Mesendoderm (in vitro differentiated cells): ENCODE data around the gene CYTH3.

Source experiments
- DNase-seq: peaks from one replicate; pipeline ENCODE4 v3.0.0; 2013
- H2AK5ac ChIP-seq: 2 replicates; pipeline ENCODE4 v1.6.1; 2013; ENCODE audit warnings: low read length, inconsistent platforms
- H2BK120ac ChIP-seq: 2 replicates; pipeline ENCODE4 v1.6.1; 2013; ENCODE audit warnings: low read depth, mild to moderate bottlenecking, low read length, moderate library complexity, mixed read lengths
- H2BK15ac ChIP-seq: replicated peaks from 2 replicates; pipeline ENCODE4 v1.6.1; 2013; ENCODE audit warnings: low read depth, mild to moderate bottlenecking, moderate library complexity
- H2BK5ac ChIP-seq: 2 replicates; pipeline ENCODE4 v1.6.1; 2013; ENCODE audit warnings: low read length, inconsistent platforms
- H3K18ac ChIP-seq: 2 replicates; pipeline ENCODE4 v1.6.1; 2013; ENCODE audit warnings: mild to moderate bottlenecking, low read length, mixed read lengths
- H3K23ac ChIP-seq: one replicate; pipeline ENCODE4 v1.6.1; 2013; ENCODE audit warnings: low read length
- H3K27ac ChIP-seq: 2 replicates; pipeline ENCODE4 v1.5.1; 2013; ENCODE audit warnings: low read depth, mild to moderate bottlenecking, inconsistent platforms, low read length, moderate library complexity
- H3K27me3 ChIP-seq: 2 replicates; pipeline ENCODE4 v1.6.1; 2013; ENCODE audit warnings: low read length, control low read depth, mild to moderate bottlenecking, inconsistent platforms; ENCODE audit not compliant: insufficient read depth, poor library complexity
- H3K36me3 ChIP-seq: 2 replicates; pipeline ENCODE4 v1.6.1; 2013; ENCODE audit warnings: low read length, inconsistent platforms; ENCODE audit not compliant: control insufficient read depth, insufficient read depth
- H3K4ac ChIP-seq: one replicate; pipeline ENCODE4 v1.6.1; 2013; ENCODE audit warnings: low read depth, mild to moderate bottlenecking, low read length, moderate library complexity
- H3K4me1 ChIP-seq: 2 replicates; pipeline ENCODE4 v1.6.1; 2013; ENCODE audit warnings: low read depth, low read length, inconsistent platforms; ENCODE audit not compliant: control insufficient read depth
- H3K4me2 ChIP-seq: 2 replicates; pipeline ENCODE4 v1.6.1; 2013; ENCODE audit warnings: low read length
- H3K4me3 ChIP-seq: 2 replicates; pipeline ENCODE4 v1.5.1; 2013; ENCODE audit warnings: mild to moderate bottlenecking, low read length
- H3K56ac ChIP-seq: one replicate; pipeline ENCODE4 v1.6.1; 2013; ENCODE audit warnings: low read length
- H3K79me1 ChIP-seq: 2 replicates; pipeline ENCODE4 v1.6.1; 2013; ENCODE audit warnings: low read length, inconsistent platforms
- H3K79me2 ChIP-seq: 2 replicates; pipeline ENCODE4 v1.6.1; 2013; ENCODE audit warnings: mild to moderate bottlenecking, low read length; ENCODE audit not compliant: control insufficient read depth, insufficient read depth
- H3K9ac ChIP-seq: 2 replicates; pipeline ENCODE4 v1.6.1; 2013; ENCODE audit warnings: low read length, inconsistent platforms
- H4K5ac ChIP-seq: one replicate; pipeline ENCODE4 v1.6.1; 2013; ENCODE audit warnings: low read length
- H4K8ac ChIP-seq: one replicate; pipeline ENCODE4 v1.6.1; 2013; ENCODE audit warnings: low read depth, mild to moderate bottlenecking, control low read depth, low read length, moderate library complexity
- WGBS: extraction: QIAGEN DNeasy Blood & Tissue Kit; methylation state at CpG from one replicate; pipeline ENCODE4 v1.1.7; 2013; ENCODE audit warnings: low lambda C conversion rate, missing lambda C conversion rate; ENCODE audit not compliant: insufficient coverage; ENCODE audit errors: extremely low coverage; 5-methylcytosine and 5-hydroxymethylcytosine counted together

Gene CYTH3

GRCh38 chr7:6218329-6218728 is 54.1 kb downstream of the CYTH3 start:
- WGBS = no CpG with 5 or more reads among the region's 3 CpGs
- H3K79me2 ChIP-seq = no peaks in the 10 kb centered on the region

GRCh38 chr7:6212008-6212407 is 60.4 kb downstream of the CYTH3 start:
- no peak overlapping the region for H3K9ac ChIP-seq
- no peaks in the 10 kb centered on the region for H3K4me1 ChIP-seq
- peaks cover 1% of the 10 kb centered on the region for H3K79me1 ChIP-seq
- H3K27me3 ChIP-seq = no peaks in the 10 kb centered on the region
- H3K56ac ChIP-seq = no peak overlapping the region
- H4K8ac ChIP-seq = no peak overlapping the region
- no peak overlapping the region for H3K4ac ChIP-seq
- H3K23ac ChIP-seq = no peak overlapping the region
- H2BK120ac ChIP-seq = no peak overlapping the region
- H3K79me2 ChIP-seq = no peaks in the 10 kb centered on the region
- H3K4me2 ChIP-seq = no peak overlapping the region
- H2BK15ac ChIP-seq = no peak overlapping the region
- no peak overlapping the region for H2BK5ac ChIP-seq
- H4K5ac ChIP-seq = no peak overlapping the region
- H3K4me3 ChIP-seq = no peak overlapping the region
- no peak overlapping the region for H3K27ac ChIP-seq
- WGBS = no CpG with 5 or more reads among the region's 3 CpGs
- no peak for DNase-seq
- H2AK5ac ChIP-seq = no peak overlapping the region
- H3K18ac ChIP-seq = no peak overlapping the region
- no peaks in the 10 kb centered on the region for H3K36me3 ChIP-seq

More at GRCh38 chr7:6218329-6218728, 54.1 kb downstream of the CYTH3 start:
- no peaks in the 10 kb centered on the region for H3K27me3 ChIP-seq
- no peak overlapping the region for H3K18ac ChIP-seq
- H3K4me1 ChIP-seq = no peaks in the 10 kb centered on the region
- no peak overlapping the region for H4K8ac ChIP-seq
- no peak for DNase-seq
- H3K4me3 ChIP-seq = no peak overlapping the region
- no peak overlapping the region for H3K4me2 ChIP-seq
- H2AK5ac ChIP-seq = no peak overlapping the region
- H2BK5ac ChIP-seq = no peak overlapping the region
- no peak overlapping the region for H4K5ac ChIP-seq
- no peak overlapping the region for H3K9ac ChIP-seq
- no peaks in the 10 kb centered on the region for H3K79me1 ChIP-seq
- H3K4ac ChIP-seq = no peak overlapping the region
- no peak overlapping the region for H2BK120ac ChIP-seq
- H3K36me3 ChIP-seq = no peaks in the 10 kb centered on the region
- H2BK15ac ChIP-seq = no peak overlapping the region
- H3K23ac ChIP-seq = no peak overlapping the region
- no peak overlapping the region for H3K56ac ChIP-seq
- H3K27ac ChIP-seq = no peak overlapping the region

GRCh38 chr7:6210621-6211372 is 61.6 kb downstream of the CYTH3 start:
- H3K36me3 ChIP-seq = no peaks in the 10 kb centered on the region
- no peak overlapping the region for H3K18ac ChIP-seq
- DNase-seq = no peak
- no peak overlapping the region for H4K8ac ChIP-seq
- no peak overlapping the region for H2AK5ac ChIP-seq
- no peak overlapping the region for H3K27ac ChIP-seq
- H3K9ac ChIP-seq = no peak overlapping the region
- H2BK120ac ChIP-seq = no peak overlapping the region
- H3K56ac ChIP-seq = no peak overlapping the region
- H3K4me2 ChIP-seq = no peak overlapping the region
- H3K4me1 ChIP-seq = no peaks in the 10 kb centered on the region
- WGBS = no CpG with 5 or more reads among the region's 7 CpGs
- no peak overlapping the region for H2BK5ac ChIP-seq
- no peak overlapping the region for H2BK15ac ChIP-seq
- no peak overlapping the region for H3K4ac ChIP-seq
- H3K4me3 ChIP-seq = no peak overlapping the region
- no peak overlapping the region for H3K23ac ChIP-seq
- H4K5ac ChIP-seq = no peak overlapping the region
- H3K79me2 ChIP-seq = no peaks in the 10 kb centered on the region
- no peaks in the 10 kb centered on the region for H3K27me3 ChIP-seq
- H3K79me1 ChIP-seq = peaks cover 1% of the 10 kb centered on the region

DNA sequence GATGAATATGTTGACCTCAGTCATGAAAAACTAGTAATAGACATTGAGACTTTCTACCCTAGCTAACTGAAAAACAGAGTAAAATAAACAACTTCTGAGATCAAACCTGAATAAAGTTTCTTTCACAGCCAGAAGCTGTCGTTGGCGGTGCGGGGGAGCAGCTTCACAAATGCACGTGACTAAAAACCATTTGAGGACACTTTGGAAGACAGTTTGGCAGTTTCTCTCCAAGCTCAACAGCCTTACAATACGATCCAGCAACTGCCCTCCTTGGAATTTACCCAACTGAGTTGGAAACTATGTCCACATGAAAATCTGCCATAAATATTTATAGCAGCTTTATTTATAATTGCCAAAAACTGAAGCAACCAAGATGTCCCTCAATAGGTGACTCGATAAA is 63.1 kb downstream of the CYTH3 start:
- H3K27ac ChIP-seq = no peak overlapping the region
- H2AK5ac ChIP-seq = no peak overlapping the region
- no peak overlapping the region for H2BK5ac ChIP-seq
- H2BK15ac ChIP-seq = no peak overlapping the region
- H3K27me3 ChIP-seq = no peaks in the 10 kb centered on the region
- no peak overlapping the region for H4K8ac ChIP-seq
- no peaks in the 10 kb centered on the region for H3K79me2 ChIP-seq
- H3K56ac ChIP-seq = no peak overlapping the region
- no peak overlapping the region for H3K4me2 ChIP-seq
- H4K5ac ChIP-seq = no peak overlapping the region
- no peak overlapping the region for H2BK120ac ChIP-seq
- WGBS = no CpG with 5 or more reads among the region's 6 CpGs
- H3K4me3 ChIP-seq = no peak overlapping the region
- H3K36me3 ChIP-seq = no peaks in the 10 kb centered on the region
- no peak overlapping the region for H3K4ac ChIP-seq
- peaks cover 1% of the 10 kb centered on the region for H3K79me1 ChIP-seq
- no peaks in the 10 kb centered on the region for H3K4me1 ChIP-seq
- no peak for DNase-seq
- no peak overlapping the region for H3K9ac ChIP-seq
- no peak overlapping the region for H3K18ac ChIP-seq
- H3K23ac ChIP-seq = no peak overlapping the region

DNA sequence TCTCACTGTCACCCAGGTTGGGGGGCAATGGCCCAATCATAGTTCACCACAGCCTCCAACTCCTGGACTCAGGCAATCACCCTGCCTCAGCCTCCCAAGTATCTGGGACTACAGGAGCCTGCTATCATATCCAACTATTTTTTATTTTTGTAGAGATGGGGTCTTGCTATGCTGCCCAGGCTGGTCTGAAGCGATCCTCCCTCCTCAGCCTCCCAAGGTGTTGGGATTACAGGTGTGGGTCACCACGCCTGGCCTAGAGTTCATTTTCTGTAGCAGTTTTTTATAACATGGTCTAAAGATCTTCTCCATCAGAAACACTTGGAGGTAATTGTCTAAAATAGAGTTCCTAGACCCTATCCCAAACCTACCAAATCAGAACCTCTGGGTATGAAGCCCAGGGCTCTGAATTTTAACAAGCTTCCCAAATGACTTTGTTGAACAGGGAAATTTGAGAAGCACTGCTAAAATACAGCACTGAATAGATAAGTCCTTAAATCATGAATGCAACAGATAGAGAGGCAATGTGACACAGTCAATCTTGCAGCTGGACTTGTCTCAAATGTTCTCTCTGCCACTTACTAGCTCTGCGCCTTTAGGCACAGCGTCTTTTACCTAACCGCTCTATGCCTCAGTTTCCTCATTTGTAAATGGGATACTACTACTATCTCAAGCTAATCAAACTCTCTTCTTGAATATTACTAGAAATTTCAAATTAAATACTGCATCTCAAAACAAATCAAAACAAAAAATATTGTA is 63.7 kb downstream of the CYTH3 start:
- Histone ChIP-seq H2BK5ac (no peak overlapping the region), H2BK15ac (no peak overlapping the region), H2BK120ac (no peak overlapping the region), H3K4me3 (no peak overlapping the region), H3K4me2 (no peak overlapping the region), H3K23ac (no peak overlapping the region), H3K18ac (no peak overlapping the region), H3K9ac (no peak overlapping the region), H3K56ac (no peak overlapping the region), H2AK5ac (no peak overlapping the region), H3K27me3 (no peaks in the 10 kb centered on the region), H4K8ac (no peak overlapping the region), H3K4me1 (no peaks in the 10 kb centered on the region), H4K5ac (no peak overlapping the region), H3K79me1 (peaks cover 1% of the 10 kb centered on the region), H3K36me3 (no peaks in the 10 kb centered on the region), H3K79me2 (no peaks in the 10 kb centered on the region), H3K4ac (no peak overlapping the region), H3K27ac (no peak overlapping the region)
- no CpG with 5 or more reads among the region's 5 CpGs for WGBS
- DNase-seq = no peak
